ENCODE data around the gene KERA. TPM values are rescaled to one million over a fixed set of nuclear protein-coding genes. Genes with fewer than 3 reads are reported as not detected.

KERA gene
- total and polyA plus RNA-seq, 4 donors: 0.08 to 2.4 (median 1.3) TPM; not detected in 1

- no peak for DNase-seq (ENCODE audit: low read depth in 4 of 6, low spot score in 6 of 6)
- Histone ChIP-seq H3K9me3 (ENCODE audit: control insufficient read depth, insufficient read depth, low read length) (no peaks in the 10 kb centered on the region), H3K36me3 (ENCODE audit: control insufficient read depth, insufficient read depth, low read length) (no peaks in the 10 kb centered on the region), H3K4me3 (ENCODE audit: low read depth, low read length) (no peak overlapping the region), H3K27me3 (ENCODE audit: control insufficient read depth, insufficient read depth, low read length) (no peaks in the 10 kb centered on the region), H3K4me1 (ENCODE audit: control insufficient read depth, insufficient read depth, low read length) (no peaks in the 10 kb centered on the region), H3K27ac (ENCODE audit: low read depth, low read length) (no peak overlapping the region)
- WGBS (ENCODE audit: insufficient coverage): 78% methylated on average over 1 of the region's 1 CpG
Measured at GRCh38 chr12:91074851-91075250, 17.0 kb upstream of the KERA start.

GRCh38 chr12:91074154-91074709, 16.4 kb upstream of the KERA start:
- Histone ChIP-seq H3K4me3 (ENCODE audit: low read depth, low read length) (no peak overlapping the region), H3K27ac (ENCODE audit: low read depth, low read length) (no peak overlapping the region), H3K4me1 (ENCODE audit: control insufficient read depth, insufficient read depth, low read length) (no peaks in the 10 kb centered on the region), H3K36me3 (ENCODE audit: control insufficient read depth, insufficient read depth, low read length) (no peaks in the 10 kb centered on the region), H3K27me3 (ENCODE audit: control insufficient read depth, insufficient read depth, low read length) (no peaks in the 10 kb centered on the region), H3K9me3 (ENCODE audit: control insufficient read depth, insufficient read depth, low read length) (no peaks in the 10 kb centered on the region)
- no peak for DNase-seq (ENCODE audit: low read depth in 4 of 6, low spot score in 6 of 6)
- 0% methylated on average over 1 of the region's 6 CpGs for WGBS (ENCODE audit: insufficient coverage)

DNA sequence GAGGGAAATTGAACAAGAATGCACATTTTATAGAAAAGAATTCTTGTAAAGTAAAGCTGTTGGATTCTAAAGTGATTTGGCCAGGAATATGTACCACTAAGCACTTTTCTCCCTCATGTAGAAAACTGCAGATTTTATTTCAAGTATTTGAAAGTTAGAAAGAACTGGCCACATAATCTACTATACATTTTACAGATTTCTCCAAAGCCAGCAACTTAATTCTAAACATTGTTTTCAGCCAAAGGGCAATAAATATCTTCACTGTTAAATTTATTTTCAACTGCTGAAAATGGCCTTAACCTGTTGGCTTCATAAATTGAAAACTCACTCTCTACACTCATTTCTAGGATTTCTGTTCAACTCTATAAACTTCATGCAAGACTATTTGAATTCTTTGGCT, 15.6 kb upstream of the KERA start:
- DNase-seq (ENCODE audit: low read depth in 4 of 6, low spot score in 6 of 6): no peak
- H3K4me1 ChIP-seq (ENCODE audit: control insufficient read depth, insufficient read depth, low read length): no peaks in the 10 kb centered on the region
- no peak overlapping the region for H3K27ac ChIP-seq (ENCODE audit: low read depth, low read length)
- no peaks in the 10 kb centered on the region for H3K36me3 ChIP-seq (ENCODE audit: control insufficient read depth, insufficient read depth, low read length)
- H3K27me3 ChIP-seq (ENCODE audit: control insufficient read depth, insufficient read depth, low read length): no peaks in the 10 kb centered on the region
- no peaks in the 10 kb centered on the region for H3K9me3 ChIP-seq (ENCODE audit: control insufficient read depth, insufficient read depth, low read length)
- H3K4me3 ChIP-seq (ENCODE audit: low read depth, low read length): no peak overlapping the region

DNA sequence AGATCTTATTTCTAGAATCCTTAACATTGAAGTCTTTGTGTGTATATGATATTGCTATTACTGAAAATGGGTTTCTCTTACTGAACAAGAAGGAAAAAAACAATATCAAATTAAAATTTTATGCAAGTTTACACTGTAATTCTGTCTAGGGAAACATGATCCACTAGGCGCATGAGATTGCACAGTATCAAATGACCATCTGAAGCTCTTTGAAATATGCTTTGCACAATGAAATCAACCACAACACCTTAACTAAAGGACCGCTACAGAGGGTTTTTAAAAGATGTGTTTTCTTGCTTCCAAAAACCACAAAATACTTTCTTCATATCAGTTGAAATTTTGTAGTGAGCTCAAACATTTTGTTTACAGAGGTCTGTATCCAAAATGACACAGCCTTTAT, 15.1 kb upstream of the KERA start:
- no CpG with 5 or more reads among the region's 2 CpGs for WGBS (ENCODE audit: insufficient coverage)
- H3K27me3 ChIP-seq (ENCODE audit: control insufficient read depth, insufficient read depth, low read length): no peaks in the 10 kb centered on the region
- DNase-seq (ENCODE audit: low read depth in 4 of 6, low spot score in 6 of 6): no peak
- no peak overlapping the region for H3K27ac ChIP-seq (ENCODE audit: low read depth, low read length)
- no peaks in the 10 kb centered on the region for H3K36me3 ChIP-seq (ENCODE audit: control insufficient read depth, insufficient read depth, low read length)
- H3K4me1 ChIP-seq (ENCODE audit: control insufficient read depth, insufficient read depth, low read length): no peaks in the 10 kb centered on the region
- H3K4me3 ChIP-seq (ENCODE audit: low read depth, low read length): no peak overlapping the region
- no peaks in the 10 kb centered on the region for H3K9me3 ChIP-seq (ENCODE audit: control insufficient read depth, insufficient read depth, low read length)

DNA sequence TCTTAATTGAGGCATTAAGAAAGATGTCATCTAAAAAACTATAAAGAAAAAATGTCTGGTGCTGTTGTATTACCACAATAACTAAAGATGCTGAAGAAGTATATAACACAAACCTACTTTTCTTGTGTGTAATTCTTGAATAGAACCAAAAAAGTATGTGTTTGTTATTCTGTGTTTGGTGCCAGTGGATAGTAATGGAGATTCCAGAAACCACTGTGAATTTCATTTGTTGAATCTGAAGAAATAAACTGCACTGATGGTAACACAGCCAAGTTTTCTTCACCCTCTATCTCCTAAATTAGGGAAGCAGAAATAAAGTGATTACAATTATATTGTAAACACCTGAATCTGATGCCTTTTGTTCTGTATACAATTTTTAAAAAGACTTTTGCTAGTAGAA, 13.1 kb upstream of the KERA start:
- no peaks in the 10 kb centered on the region for H3K27me3 ChIP-seq (ENCODE audit: control insufficient read depth, insufficient read depth, low read length)
- H3K4me1 ChIP-seq (ENCODE audit: control insufficient read depth, insufficient read depth, low read length): no peaks in the 10 kb centered on the region
- H3K4me3 ChIP-seq (ENCODE audit: low read depth, low read length): no peak overlapping the region
- no peaks in the 10 kb centered on the region for H3K9me3 ChIP-seq (ENCODE audit: control insufficient read depth, insufficient read depth, low read length)
- no peak overlapping the region for H3K27ac ChIP-seq (ENCODE audit: low read depth, low read length)
- no peaks in the 10 kb centered on the region for H3K36me3 ChIP-seq (ENCODE audit: control insufficient read depth, insufficient read depth, low read length)
- no peak for DNase-seq (ENCODE audit: low read depth in 4 of 6, low spot score in 6 of 6)

- no CpG with 5 or more reads among the region's 3 CpGs for WGBS (ENCODE audit: insufficient coverage)
- Histone ChIP-seq H3K4me1 (ENCODE audit: control insufficient read depth, insufficient read depth, low read length) (no peaks in the 10 kb centered on the region), H3K27ac (ENCODE audit: low read depth, low read length) (no peak overlapping the region), H3K36me3 (ENCODE audit: control insufficient read depth, insufficient read depth, low read length) (no peaks in the 10 kb centered on the region), H3K27me3 (ENCODE audit: control insufficient read depth, insufficient read depth, low read length) (no peaks in the 10 kb centered on the region), H3K4me3 (ENCODE audit: low read depth, low read length) (no peak overlapping the region), H3K9me3 (ENCODE audit: control insufficient read depth, insufficient read depth, low read length) (no peaks in the 10 kb centered on the region)
- DNase-seq (ENCODE audit: low read depth in 4 of 6, low spot score in 6 of 6): peak in 2 of 6 donors; percentile 9 to 46
Measured at GRCh38 chr12:91065396-91065795, 7.6 kb upstream of the KERA start.

DNA sequence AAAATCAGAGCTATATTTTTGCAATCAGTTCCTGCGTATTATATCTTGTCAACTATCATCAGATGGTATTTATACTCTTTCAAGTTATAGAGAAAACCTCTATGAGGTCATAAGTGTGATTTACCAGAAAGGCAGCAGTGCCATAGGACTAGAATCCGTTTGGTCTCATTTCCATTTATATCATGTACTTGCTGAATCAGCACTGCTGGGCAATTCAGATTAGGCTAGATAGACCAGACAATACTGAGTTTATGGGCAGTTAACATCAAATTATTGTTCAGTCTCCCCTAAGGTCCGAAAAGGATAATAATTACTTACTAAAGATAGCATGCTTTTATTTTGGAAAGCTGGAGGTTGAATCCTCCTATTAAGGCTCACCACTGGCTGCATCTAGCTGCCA, 6.8 kb upstream of the KERA start:
- Histone ChIP-seq H3K9me3 (ENCODE audit: control insufficient read depth, insufficient read depth, low read length) (no peaks in the 10 kb centered on the region), H3K36me3 (ENCODE audit: control insufficient read depth, insufficient read depth, low read length) (no peaks in the 10 kb centered on the region), H3K4me3 (ENCODE audit: low read depth, low read length) (no peak overlapping the region), H3K4me1 (ENCODE audit: control insufficient read depth, insufficient read depth, low read length) (no peaks in the 10 kb centered on the region), H3K27me3 (ENCODE audit: control insufficient read depth, insufficient read depth, low read length) (no peaks in the 10 kb centered on the region), H3K27ac (ENCODE audit: low read depth, low read length) (no peak overlapping the region)
- no peak for DNase-seq (ENCODE audit: low read depth in 4 of 6, low spot score in 6 of 6)
- no CpG with 5 or more reads among the region's 3 CpGs for WGBS (ENCODE audit: insufficient coverage)

GRCh38 chr12:91061091-91061490, 3.3 kb upstream of the KERA start:
- no peaks in the 10 kb centered on the region for H3K9me3 ChIP-seq (ENCODE audit: control insufficient read depth, insufficient read depth, low read length)
- no peak overlapping the region for H3K4me3 ChIP-seq (ENCODE audit: low read depth, low read length)
- H3K27ac ChIP-seq (ENCODE audit: low read depth, low read length): no peak overlapping the region
- H3K27me3 ChIP-seq (ENCODE audit: control insufficient read depth, insufficient read depth, low read length): no peaks in the 10 kb centered on the region
- no peaks in the 10 kb centered on the region for H3K4me1 ChIP-seq (ENCODE audit: control insufficient read depth, insufficient read depth, low read length)
- no CpG with 5 or more reads among the region's 1 CpG for WGBS (ENCODE audit: insufficient coverage)
- DNase-seq (ENCODE audit: low read depth in 4 of 6, low spot score in 6 of 6): no peak
- no peaks in the 10 kb centered on the region for H3K36me3 ChIP-seq (ENCODE audit: control insufficient read depth, insufficient read depth, low read length)

DNA sequence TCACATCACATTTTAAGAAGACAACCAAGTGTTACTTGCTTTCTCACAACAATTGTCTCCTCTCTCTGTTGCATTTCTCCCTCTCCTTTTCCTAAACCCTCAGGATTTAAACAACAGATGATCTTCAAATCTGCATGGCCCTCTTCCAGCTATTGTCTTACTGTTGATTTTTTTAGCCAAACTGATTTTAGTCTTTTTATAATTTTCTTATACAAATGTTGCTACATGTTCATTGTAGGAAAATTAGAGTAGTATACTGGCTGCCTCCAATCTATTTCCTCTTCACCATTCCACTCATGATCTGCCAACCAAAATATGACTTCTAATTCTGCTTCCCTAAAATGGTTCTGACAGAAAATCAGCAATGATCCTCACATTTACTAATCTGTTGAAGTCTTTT, 1.4 kb upstream of the KERA start:
- Histone ChIP-seq H3K36me3 (ENCODE audit: control insufficient read depth, insufficient read depth, low read length) (no peaks in the 10 kb centered on the region), H3K4me1 (ENCODE audit: control insufficient read depth, insufficient read depth, low read length) (no peaks in the 10 kb centered on the region), H3K4me3 (ENCODE audit: low read depth, low read length) (no peak overlapping the region), H3K9me3 (ENCODE audit: control insufficient read depth, insufficient read depth, low read length) (no peaks in the 10 kb centered on the region), H3K27me3 (ENCODE audit: control insufficient read depth, insufficient read depth, low read length) (no peaks in the 10 kb centered on the region), H3K27ac (ENCODE audit: low read depth, low read length) (no peak overlapping the region)
- DNase-seq (ENCODE audit: low read depth in 4 of 6, low spot score in 6 of 6): no peak

DNA sequence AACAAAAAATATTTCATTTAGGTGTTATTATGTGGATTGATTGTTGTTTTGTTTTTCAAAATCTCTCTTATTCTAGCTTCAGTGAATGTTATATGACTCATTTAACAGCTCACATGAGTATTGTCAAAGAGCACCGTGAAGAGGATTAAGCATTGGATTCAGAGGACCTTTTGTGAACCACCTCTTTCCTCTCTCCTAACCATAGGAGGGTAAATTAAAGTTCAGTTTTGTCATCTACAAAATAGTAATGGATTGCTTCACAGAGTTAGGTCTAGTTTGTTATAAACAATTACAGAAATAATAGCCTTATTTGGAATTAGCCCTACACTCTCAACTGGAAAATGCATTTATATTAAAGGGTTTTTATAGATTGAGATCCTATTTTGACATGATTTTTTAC, 962 bp upstream of the KERA start:
- Histone ChIP-seq H3K9me3 (ENCODE audit: control insufficient read depth, insufficient read depth, low read length) (no peaks in the 10 kb centered on the region), H3K27ac (ENCODE audit: low read depth, low read length) (no peak overlapping the region), H3K4me1 (ENCODE audit: control insufficient read depth, insufficient read depth, low read length) (no peaks in the 10 kb centered on the region), H3K36me3 (ENCODE audit: control insufficient read depth, insufficient read depth, low read length) (no peaks in the 10 kb centered on the region), H3K4me3 (ENCODE audit: low read depth, low read length) (no peak overlapping the region), H3K27me3 (ENCODE audit: control insufficient read depth, insufficient read depth, low read length) (no peaks in the 10 kb centered on the region)
- DNase-seq (ENCODE audit: low read depth in 4 of 6, low spot score in 6 of 6): no peak
- WGBS (ENCODE audit: insufficient coverage): no CpG with 5 or more reads among the region's 1 CpG

Data from spinal cord (tissue), 10 donors.